Mesothelial cell of epicardium (in vitro differentiated cells): ENCODE measurements around the gene SH3RF3. TPM values are rescaled to one million over a fixed set of nuclear protein-coding genes. Genes with fewer than 3 reads are reported as not detected.

Source experiments
- DNase-seq, 2 experiments: peaks; one replicate each; pipeline ENCODE4 v3.0.0; 2021; ENCODE audit warnings: low spot score in 2 of 2; ENCODE audit not compliant: unreplicated experiment in 2 of 2
- H3K27ac Mint-ChIP-seq: 2 replicates; pipeline ENCODE4 v1.8.0; 2021; ENCODE audit warnings: mixed read lengths
- H3K27me3 Mint-ChIP-seq: 2 replicates; pipeline ENCODE4 v1.8.0; 2021; ENCODE audit warnings: low read depth, mixed read lengths
- H3K36me3 Mint-ChIP-seq: 2 replicates; pipeline ENCODE4 v1.8.0; 2021; ENCODE audit warnings: mixed read lengths
- H3K4me1 Mint-ChIP-seq: 2 replicates; pipeline ENCODE4 v1.8.0; 2021; ENCODE audit warnings: mixed read lengths
- H3K4me3 Mint-ChIP-seq: 2 replicates; pipeline ENCODE4 v1.8.0; 2021; ENCODE audit warnings: mild to moderate bottlenecking, moderate library complexity, mixed read lengths
- H3K9me3 Mint-ChIP-seq: 2 replicates; pipeline ENCODE4 v1.8.0; 2021; ENCODE audit warnings: mixed read lengths
- total RNA-seq: library from RNA; stranded (reverse); gene quantifications from 3 replicates; pipeline ENCODE4 v1.2.1, GENCODE V29; 2021
- TF ChIP-seq, protein P1 (sequence below): fragments of 200-600 bp; sonication (generic); IDR thresholded peaks from one replicate; pipeline ENCODE4 v1.5.0; 2021; ENCODE audit warnings: antibody characterized with exemption; ENCODE audit not compliant: unreplicated experiment

The SH3RF3 gene
- total RNA-seq, 1 donor from 2014 or later: 2.7 TPM

DNA sequence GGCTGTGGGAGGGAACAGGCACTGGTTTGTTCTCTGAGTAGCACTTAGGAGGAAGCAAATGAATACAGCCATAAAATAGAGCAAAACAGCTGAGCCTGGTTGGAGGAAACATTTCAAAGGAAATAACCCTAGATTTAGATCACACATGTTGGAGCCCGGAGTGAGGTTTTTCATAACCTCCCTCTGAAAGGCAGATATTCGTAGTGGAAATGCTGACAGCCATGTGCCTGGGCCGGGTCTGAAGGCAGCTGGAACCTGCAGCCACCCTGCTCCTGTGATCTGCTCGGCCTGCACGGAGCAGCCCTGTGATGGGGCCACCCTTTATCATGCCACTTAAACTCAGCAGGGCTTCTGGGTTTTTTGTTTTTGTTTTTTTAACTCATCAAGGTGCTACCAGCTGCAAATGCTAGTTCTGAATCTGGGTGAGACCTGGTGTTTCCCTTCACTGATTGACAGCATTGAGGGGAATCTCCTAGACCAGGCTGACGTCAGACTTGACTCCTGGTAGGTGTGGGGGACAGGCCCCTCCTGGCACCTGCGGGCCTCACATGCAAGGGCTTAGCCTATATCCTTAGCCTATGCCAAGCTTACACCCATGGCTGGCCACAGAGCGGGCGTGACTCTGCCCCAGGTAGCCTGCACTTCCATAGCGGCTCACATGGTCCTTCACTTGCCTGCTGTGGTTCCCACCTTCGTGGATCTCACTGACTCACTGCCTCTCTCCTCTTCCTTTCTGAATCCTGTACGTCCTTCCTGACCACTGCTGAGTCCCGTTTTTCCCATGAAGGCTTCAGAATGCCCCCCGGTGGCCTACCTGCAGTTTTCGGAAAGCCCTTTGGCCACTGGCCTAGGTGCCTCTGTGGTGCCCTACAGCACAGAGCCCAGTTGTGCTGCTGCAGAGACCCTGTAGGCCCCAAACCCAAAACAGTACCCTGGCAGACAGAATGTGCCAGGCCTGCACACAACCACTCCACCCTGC lies 267.5 kb downstream of the SH3RF3 start:
- TF ChIP-seq, protein P1, sequence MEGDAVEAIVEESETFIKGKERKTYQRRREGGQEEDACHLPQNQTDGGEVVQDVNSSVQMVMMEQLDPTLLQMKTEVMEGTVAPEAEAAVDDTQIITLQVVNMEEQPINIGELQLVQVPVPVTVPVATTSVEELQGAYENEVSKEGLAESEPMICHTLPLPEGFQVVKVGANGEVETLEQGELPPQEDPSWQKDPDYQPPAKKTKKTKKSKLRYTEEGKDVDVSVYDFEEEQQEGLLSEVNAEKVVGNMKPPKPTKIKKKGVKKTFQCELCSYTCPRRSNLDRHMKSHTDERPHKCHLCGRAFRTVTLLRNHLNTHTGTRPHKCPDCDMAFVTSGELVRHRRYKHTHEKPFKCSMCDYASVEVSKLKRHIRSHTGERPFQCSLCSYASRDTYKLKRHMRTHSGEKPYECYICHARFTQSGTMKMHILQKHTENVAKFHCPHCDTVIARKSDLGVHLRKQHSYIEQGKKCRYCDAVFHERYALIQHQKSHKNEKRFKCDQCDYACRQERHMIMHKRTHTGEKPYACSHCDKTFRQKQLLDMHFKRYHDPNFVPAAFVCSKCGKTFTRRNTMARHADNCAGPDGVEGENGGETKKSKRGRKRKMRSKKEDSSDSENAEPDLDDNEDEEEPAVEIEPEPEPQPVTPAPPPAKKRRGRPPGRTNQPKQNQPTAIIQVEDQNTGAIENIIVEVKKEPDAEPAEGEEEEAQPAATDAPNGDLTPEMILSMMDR: no peak
- Mint-ChIP-seq H3K27me3 (peaks cover 10% of the 10 kb centered on the region), H3K9me3 (no peaks in the 10 kb centered on the region), H3K4me1 (peaks cover 8% of the 10 kb centered on the region), H3K27ac (no peak overlapping the region), H3K36me3 (no peaks in the 10 kb centered on the region), H3K4me3 (no peak overlapping the region)
- DNase-seq: no peak

DNA sequence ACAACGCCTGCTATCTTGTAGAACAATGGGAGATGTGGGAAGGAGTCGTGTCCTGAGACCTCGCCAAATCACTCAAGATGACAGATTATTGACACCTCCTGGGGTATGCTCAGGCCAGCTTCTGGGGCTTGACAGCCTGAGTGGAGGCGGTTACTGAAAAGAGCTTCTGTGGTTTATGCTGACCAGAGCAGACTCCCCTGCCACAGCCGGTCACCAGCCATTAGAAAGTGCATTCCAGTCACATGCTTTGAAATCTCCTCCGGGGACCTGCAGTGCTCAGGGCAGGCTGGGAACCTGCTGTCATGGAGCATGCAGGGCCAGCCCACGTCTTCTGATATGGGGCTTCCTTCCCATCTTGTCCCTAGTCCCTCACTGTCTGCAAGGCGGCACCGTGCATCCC lies 268.9 kb downstream of the SH3RF3 start:
- Mint-ChIP-seq H3K36me3 (no peaks in the 10 kb centered on the region), H3K4me3 (no peak overlapping the region), H3K4me1 (peaks cover 8% of the 10 kb centered on the region), H3K9me3 (no peaks in the 10 kb centered on the region), H3K27ac (no peak overlapping the region), H3K27me3 (peaks cover 10% of the 10 kb centered on the region)
- DNase-seq: no peak
- TF ChIP-seq, protein P1: no peak

DNA sequence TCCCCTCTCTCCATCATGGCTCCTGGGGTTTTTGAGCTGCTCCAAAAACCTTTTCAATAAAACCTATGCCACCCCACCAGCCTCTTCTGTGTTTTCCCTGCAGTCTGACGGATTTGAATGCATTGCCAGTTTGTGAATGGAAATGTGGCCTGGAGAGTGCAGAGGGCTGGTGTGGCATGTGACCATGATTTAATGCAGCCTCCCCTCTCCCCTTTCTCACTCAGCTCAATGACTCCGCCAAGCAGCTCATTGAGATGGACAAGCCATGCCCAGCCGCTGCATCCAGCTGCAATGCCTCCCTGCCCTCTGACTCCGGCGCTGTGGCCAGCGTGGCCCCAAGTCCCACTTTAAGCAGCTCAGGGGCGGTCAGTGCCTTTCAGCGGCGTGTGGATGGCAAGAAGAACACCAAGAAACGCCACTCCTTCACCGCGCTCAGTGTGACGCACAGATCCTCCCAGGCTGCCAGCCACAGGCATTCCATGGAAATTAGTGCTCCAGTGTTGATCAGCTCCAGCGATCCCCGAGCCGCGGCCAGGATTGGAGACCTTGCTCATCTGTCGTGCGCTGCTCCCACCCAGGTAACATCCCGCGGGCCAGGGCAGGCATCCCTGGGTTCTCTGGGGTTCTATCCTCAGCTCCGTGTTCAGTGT lies 269.5 kb downstream of the SH3RF3 start:
- Mint-ChIP-seq H3K36me3 (no peaks in the 10 kb centered on the region), H3K9me3 (no peaks in the 10 kb centered on the region), H3K27me3 (peaks cover 10% of the 10 kb centered on the region), H3K27ac (no peak overlapping the region), H3K4me1 (peaks cover 5% of the 10 kb centered on the region), H3K4me3 (no peak overlapping the region)
- no peak for DNase-seq
- TF ChIP-seq, protein P1: no peak

DNA sequence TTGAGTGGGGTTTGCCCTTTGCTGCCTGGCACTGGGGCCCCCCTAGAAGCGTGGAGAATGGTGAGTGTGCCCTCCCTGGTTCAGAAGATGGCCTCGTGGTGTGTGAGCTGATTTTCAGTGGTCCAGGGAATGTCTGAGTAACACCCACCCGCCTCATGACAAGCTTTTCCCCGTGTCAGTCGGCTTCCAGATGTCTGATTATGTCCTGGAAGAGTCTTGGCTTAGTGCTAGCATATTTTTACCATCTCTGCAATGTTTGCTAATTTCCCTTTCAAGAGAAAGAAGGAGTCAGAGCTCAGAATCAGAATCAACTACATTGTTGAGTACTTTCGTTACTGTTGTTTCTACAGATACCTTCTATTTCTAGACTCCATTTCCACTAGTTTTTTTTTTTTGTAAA lies 270.1 kb downstream of the SH3RF3 start:
- TF ChIP-seq, protein P1: no peak
- no peak overlapping the region for H3K4me3 Mint-ChIP-seq
- no peaks in the 10 kb centered on the region for H3K36me3 Mint-ChIP-seq
- H3K4me1 Mint-ChIP-seq: no peaks in the 10 kb centered on the region
- DNase-seq: no peak
- peaks cover 10% of the 10 kb centered on the region for H3K27me3 Mint-ChIP-seq
- no peaks in the 10 kb centered on the region for H3K9me3 Mint-ChIP-seq
- no peak overlapping the region for H3K27ac Mint-ChIP-seq

DNA sequence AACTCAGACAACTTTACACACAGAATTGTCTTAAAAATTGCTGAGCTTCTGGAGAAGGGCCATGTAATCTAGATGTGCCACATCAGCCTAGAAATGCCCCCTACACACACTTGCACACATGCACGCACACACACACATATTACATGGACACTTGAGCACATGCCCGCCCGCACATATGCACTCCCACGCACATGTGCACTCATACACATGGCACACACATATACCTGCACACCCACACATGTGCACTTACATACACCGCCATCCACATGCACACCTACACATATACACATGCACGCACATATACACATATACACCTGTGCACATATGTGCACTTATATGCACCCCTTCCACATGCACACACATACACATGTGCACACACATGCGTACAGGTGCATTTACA lies 271.1 kb downstream of the SH3RF3 start:
- no peak overlapping the region for H3K27ac Mint-ChIP-seq
- no peaks in the 10 kb centered on the region for H3K9me3 Mint-ChIP-seq
- TF ChIP-seq, protein P1: no peak
- no peaks in the 10 kb centered on the region for H3K36me3 Mint-ChIP-seq
- peaks cover 10% of the 10 kb centered on the region for H3K27me3 Mint-ChIP-seq
- H3K4me1 Mint-ChIP-seq: no peaks in the 10 kb centered on the region
- no peak overlapping the region for H3K4me3 Mint-ChIP-seq
- DNase-seq: no peak
